NB4 (cell line): Measurements from ENCODE around the gene AGXT.

ENCODE experiments used
- CTCF ChIP-seq: IDR thresholded peaks from one replicate; pipeline ENCODE4 v1.5.1; 2012; ENCODE audit warnings: low read depth, low read length
- POLR2A ChIP-seq: IDR thresholded peaks from 2 replicates; pipeline ENCODE4 v1.6.1; 2011; ENCODE audit warnings: mild to moderate bottlenecking; ENCODE audit not compliant: insufficient read length; ENCODE audit errors: extremely low read depth

GRCh38 chr2:240868286-240869108 is at the start of gene AGXT:
- no peak for TF ChIP-seq CTCF
- TF ChIP-seq POLR2A: no peak
